Breast epithelium (tissue), 4 donors: ENCODE data around the gene KLHL6. TPM values are rescaled to one million over a fixed set of nuclear protein-coding genes. Genes with fewer than 3 reads are reported as not detected.
"Not testable (repeated sequence)": the region's sequence is repeated elsewhere in the genome, so short reads cannot be mapped to it uniquely, and the experiment has no call there.

ENCODE experiments used
- DNase-seq, 2 donors: peaks; one replicate each; pipeline ENCODE4 v3.0.0-alpha.2; 2019; ENCODE audit warnings: low spot score in 2 of 2
- H3K27ac ChIP-seq, 2 donors: fragments of 200-600 bp; sonication (generic) in 1 of 2; one replicate each; pipeline ENCODE4 v1.5.1; 2016 to 2019; ENCODE audit warnings: mild to moderate bottlenecking in 1 of 2
- H3K27me3 ChIP-seq, 2 donors: fragments of 200-600 bp; sonication (generic) in 1 of 2; one replicate each; pipeline versions ENCODE4 v1.5.1 to v1.6.0; 2017 to 2019; ENCODE audit warnings: control low read depth in 1 of 2, mild to moderate bottlenecking in 1 of 2
- H3K36me3 ChIP-seq: fragments of 200-600 bp; one replicate; pipeline ENCODE4 v1.5.1; 2019
- H3K4me1 ChIP-seq, 2 donors: fragments of 200-600 bp; sonication (generic); one replicate each; pipeline ENCODE4 v1.5.1; 2016 to 2019; ENCODE audit warnings: control low read depth in 1 of 2
- H3K4me3 ChIP-seq, 3 donors: fragments of 200-600 bp; sonication (generic); 1 replicate in 2 of 3; 2 replicates in 1 of 3; pipeline ENCODE4 v1.5.1; 2016 to 2019; ENCODE audit warnings: mild to moderate bottlenecking in 3 of 3, moderate library complexity in 2 of 3
- H3K9me3 ChIP-seq, 2 donors: fragments of 200-600 bp; sonication (generic) in 1 of 2; one replicate each; pipeline ENCODE4 v1.5.1; 2016 to 2019; ENCODE audit warnings: control low read depth in 1 of 2
- CTCF ChIP-seq, 3 donors: fragments of 450-650 bp; IDR thresholded peaks; one replicate each; pipeline ENCODE4 v1.5.1; 2016 to 2017; ENCODE audit warnings: antibody characterized with exemption in 3 of 3, mild to moderate bottlenecking in 3 of 3, moderate library complexity in 3 of 3
- POLR2A ChIP-seq: fragments of 450-650 bp; IDR thresholded peaks from one replicate; pipeline ENCODE4 v1.6.1; 2016; ENCODE audit warnings: antibody characterized with exemption, mild to moderate bottlenecking, moderate library complexity
- POLR2AphosphoS5 ChIP-seq, 3 donors: sonication (generic); formaldehyde crosslinking; IDR thresholded peaks; one replicate each; pipeline ENCODE4 v1.6.1; 2017; ENCODE audit warnings: antibody characterized with exemption in 3 of 3
- intact Hi-C: fragments of 100-400 bp; cut with DNase I; formaldehyde crosslinking; loops from one replicate; pipeline ENCODE4 v1.15.1; 2023; ENCODE audit warnings: low total_unique reads
- total RNA-seq, 3 donors: library from RNA; depleted of rRNA; stranded (reverse); fragments of >200 nt; gene quantifications; one replicate each; pipeline ENCODE4 v1.1.0, GENCODE V29; 2016

KLHL6 gene
- total RNA-seq, 3 donors from 2014 or later, result 2.7 to 7.9 (median 4.3) TPM

DNA sequence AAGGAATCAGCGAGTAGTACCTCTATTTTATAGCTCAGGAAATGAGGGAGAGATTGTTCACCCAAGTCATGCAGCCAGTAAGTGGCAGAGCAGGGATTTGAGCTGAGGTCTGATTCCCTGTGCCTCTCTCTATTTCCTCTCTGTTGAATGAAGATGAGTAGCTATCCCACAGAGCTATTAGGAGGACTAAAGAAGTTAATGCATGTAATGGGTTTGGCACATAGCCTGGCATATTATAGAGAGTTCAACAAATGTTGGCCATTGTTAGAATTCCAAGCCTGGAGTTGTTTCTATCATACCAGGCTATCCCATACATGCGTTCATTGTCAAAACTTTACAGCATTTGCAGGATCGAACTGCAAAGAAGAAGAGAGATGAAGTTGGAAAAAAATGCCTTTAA lies 21.8 kb upstream of the KLHL6 start:
- Histone ChIP-seq H3K27me3 (no peaks in the 10 kb centered on the region), H3K9me3 (no peaks in the 10 kb centered on the region), H3K4me1 (no peaks in the 10 kb centered on the region), H3K27ac (no peak overlapping the region), H3K36me3 (no peaks in the 10 kb centered on the region), H3K4me3 (no peak overlapping the region)
- TF ChIP-seq POLR2AphosphoS5 (IDR thresholded peaks at IDR 0.05) (no peak), POLR2A (no peak), CTCF (IDR thresholded peaks at IDR 0.05) (no peak)
- intact Hi-C loops, result no loop called here
- DNase-seq, result no peak

DNA sequence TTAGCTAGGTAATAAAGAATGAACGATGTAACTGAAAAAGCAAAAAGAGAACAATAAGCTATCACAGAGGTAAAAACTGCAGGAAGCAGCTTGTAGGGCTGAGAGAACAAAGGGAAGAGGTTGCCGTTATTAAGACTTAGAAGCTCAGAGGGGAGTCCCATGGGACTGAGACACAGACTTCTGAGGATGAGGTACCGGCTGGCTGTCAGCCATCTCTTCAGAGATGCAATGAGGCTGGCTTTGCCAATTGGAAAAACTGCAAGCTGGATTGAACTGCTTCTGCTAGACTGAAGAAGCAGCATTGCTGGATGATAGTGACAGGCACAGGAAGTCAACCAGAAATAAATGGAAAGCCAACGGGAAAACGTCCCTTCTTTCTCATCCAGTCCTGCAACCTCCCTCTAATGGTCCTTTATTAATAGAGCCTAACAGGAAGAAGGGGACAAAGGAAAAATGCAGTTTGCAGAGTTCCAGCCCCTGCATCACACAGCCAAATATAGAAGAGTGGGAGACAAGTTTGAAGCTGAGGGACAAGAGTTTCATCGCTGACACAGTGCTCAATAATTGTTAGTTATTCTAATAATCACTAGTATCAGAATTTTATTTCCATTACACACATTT lies 21.1 kb upstream of the KLHL6 start:
- Histone ChIP-seq H3K27ac (no peak overlapping the region), H3K36me3 (no peaks in the 10 kb centered on the region), H3K4me3 (no peak overlapping the region), H3K4me1 (no peaks in the 10 kb centered on the region), H3K9me3 (no peaks in the 10 kb centered on the region), H3K27me3 (no peaks in the 10 kb centered on the region)
- DNase-seq, result no peak
- no peak for TF ChIP-seq POLR2AphosphoS5 (IDR thresholded peaks at IDR 0.05)
- intact Hi-C loops, result no loop called here

- Histone ChIP-seq H3K9me3 (no peaks in the 10 kb centered on the region), H3K36me3 (no peaks in the 10 kb centered on the region), H3K4me3 (no peak overlapping the region), H3K27ac (no peak overlapping the region), H3K27me3 (no peaks in the 10 kb centered on the region), H3K4me1 (no peaks in the 10 kb centered on the region)
- DNase-seq, result no peak
- intact Hi-C loops, result no loop called here
- TF ChIP-seq POLR2A (no peak), CTCF (IDR thresholded peaks at IDR 0.05) (no peak), POLR2AphosphoS5 (IDR thresholded peaks at IDR 0.05) (no peak)
These were observed 17.4 kb upstream of the KLHL6 start for GRCh38 chr3:183572935-183573334.

DNA sequence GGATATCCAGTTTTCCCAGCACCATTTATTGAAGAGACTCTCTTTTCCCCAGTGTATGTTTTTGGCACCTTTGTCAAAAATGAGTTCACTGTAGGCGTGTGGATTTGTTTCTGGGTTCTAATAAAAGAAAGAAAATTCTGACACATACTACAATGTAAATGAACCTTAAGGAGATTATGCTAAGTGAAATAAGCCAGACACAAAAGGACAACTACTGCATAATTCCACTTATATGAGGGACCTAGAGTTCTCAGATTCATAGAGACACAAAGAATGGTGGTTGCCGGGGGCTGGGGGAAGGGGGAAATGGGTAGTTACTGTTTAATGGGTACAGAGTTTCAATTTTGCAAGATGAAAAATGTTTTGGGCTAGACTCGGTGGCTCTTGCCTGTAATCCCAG lies 14.7 kb upstream of the KLHL6 start:
- intact Hi-C loops, H3K9me3 ChIP-seq, H3K36me3 ChIP-seq, H3K4me3 ChIP-seq, H3K27me3 ChIP-seq, DNase-seq, H3K27ac ChIP-seq, H3K4me1 ChIP-seq: not testable (repeated sequence)

DNA sequence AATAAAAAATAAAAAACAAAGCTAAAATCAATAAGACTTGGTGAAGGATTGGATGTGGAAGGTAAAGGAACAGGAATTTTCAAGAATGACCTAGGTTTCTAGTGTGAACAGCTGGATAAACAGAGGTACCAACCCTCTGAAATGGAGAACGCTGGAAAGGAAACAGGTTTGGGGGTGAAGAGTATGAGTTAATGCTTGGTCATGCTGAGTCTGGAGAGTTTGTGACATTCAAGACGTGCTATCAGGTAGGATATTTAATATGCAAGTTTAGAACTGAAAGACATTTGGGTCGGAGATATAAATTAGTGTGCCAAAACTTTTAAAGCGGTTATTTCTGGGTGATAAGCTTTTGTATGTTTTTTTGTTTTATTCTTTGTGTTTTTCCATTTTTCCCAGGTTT lies 11.4 kb upstream of the KLHL6 start:
- no peak overlapping the region for H3K4me3 ChIP-seq
- no peaks in the 10 kb centered on the region for H3K27me3 ChIP-seq

GRCh38 chr3:183564046-183564445 lies 8.5 kb upstream of the KLHL6 start:
- intact Hi-C loops, result no loop called here
- H3K36me3 ChIP-seq, result no peaks in the 10 kb centered on the region
- no peaks in the 10 kb centered on the region for H3K4me1 ChIP-seq
- no peak for DNase-seq
- no peak overlapping the region for H3K4me3 ChIP-seq
- no peaks in the 10 kb centered on the region for H3K27me3 ChIP-seq
- TF ChIP-seq POLR2A (no peak), CTCF (IDR thresholded peaks at IDR 0.05) (no peak), POLR2AphosphoS5 (IDR thresholded peaks at IDR 0.05) (no peak)
- H3K27ac ChIP-seq, result no peak overlapping the region
- H3K9me3 ChIP-seq, result no peaks in the 10 kb centered on the region

More for the DNA sequence above, 11.4 kb upstream of the KLHL6 start:
- Histone ChIP-seq H3K9me3 (no peaks in the 10 kb centered on the region), H3K27ac (no peak overlapping the region), H3K36me3 (no peaks in the 10 kb centered on the region), H3K4me1 (no peaks in the 10 kb centered on the region)
- DNase-seq, result no peak
- TF ChIP-seq POLR2A (no peak), CTCF (IDR thresholded peaks at IDR 0.05) (no peak), POLR2AphosphoS5 (IDR thresholded peaks at IDR 0.05) (no peak)
- intact Hi-C loops, result no loop called here
